Calu3 (cell line): ENCODE measurements around the gene NGEF. TPM values are rescaled to one million over a fixed set of nuclear protein-coding genes. Genes with fewer than 3 reads are reported as not detected.
"Not testable (repeated sequence)": the region's sequence is repeated elsewhere in the genome, so short reads cannot be mapped to it uniquely, and the experiment has no call there.

ENCODE experiments used
- BruUV-seq: library from RNA; stranded (reverse); fragments of 400-500 nt; replicated peaks from 2 replicates; lab custom pipeline; 2021; lab: Mats Ljungman, UMichigan
- CTCF ChIA-PET: fragments of 300-600 bp; sonication (Branson Sonifier 250); formaldehyde crosslinking; loops from one replicate; lab custom pipeline; 2022; ENCODE audit warnings: antibody characterized with exemption; lab: Charles Lee
- DNase-seq: peaks from one replicate; pipeline ENCODE4 v3.0.0; 2022
- H3K27ac Mint-ChIP-seq: one replicate; pipeline ENCODE4 v1.8.0; 2022; ENCODE audit warnings: mixed read lengths; ENCODE audit not compliant: unreplicated experiment
- H3K27me3 Mint-ChIP-seq: one replicate; pipeline ENCODE4 v1.8.0; 2022; ENCODE audit warnings: mixed read lengths; ENCODE audit not compliant: unreplicated experiment
- H3K36me3 Mint-ChIP-seq: one replicate; pipeline ENCODE4 v1.8.0; 2022; ENCODE audit warnings: mild to moderate bottlenecking, moderate library complexity, mixed read lengths; ENCODE audit not compliant: insufficient read depth, unreplicated experiment
- H3K4me1 Mint-ChIP-seq: one replicate; pipeline ENCODE4 v1.8.0; 2022; ENCODE audit warnings: mild to moderate bottlenecking, low read depth, mixed read lengths; ENCODE audit not compliant: unreplicated experiment
- H3K4me3 Mint-ChIP-seq: one replicate; pipeline ENCODE4 v1.8.0; 2022; ENCODE audit warnings: mild to moderate bottlenecking, low read depth, moderate library complexity, mixed read lengths; ENCODE audit not compliant: unreplicated experiment
- H3K9me3 Mint-ChIP-seq: one replicate; pipeline ENCODE4 v1.8.0; 2022; ENCODE audit warnings: low read depth, mixed read lengths; ENCODE audit not compliant: unreplicated experiment
- CTCF ChIP-seq: fragments of 200-600 bp; IDR thresholded peaks from one replicate; pipeline ENCODE4 v1.8.0; 2022; ENCODE audit warnings: antibody characterized with exemption; ENCODE audit not compliant: unreplicated experiment
- intact Hi-C: fragments of 100-400 bp; cut with micrococcal nuclease; formaldehyde crosslinking; loops from one replicate; pipeline ENCODE4 v1.10.0; 2022; ENCODE audit not compliant: unreplicated experiment
- total RNA-seq: library from RNA; stranded (reverse); gene quantifications from 2 replicates; pipeline ENCODE4 v1.2.3, GENCODE V29; 2022

NGEF gene
- total RNA-seq, 1 experiment from 2014 or later, result 1.7 TPM

DNA sequence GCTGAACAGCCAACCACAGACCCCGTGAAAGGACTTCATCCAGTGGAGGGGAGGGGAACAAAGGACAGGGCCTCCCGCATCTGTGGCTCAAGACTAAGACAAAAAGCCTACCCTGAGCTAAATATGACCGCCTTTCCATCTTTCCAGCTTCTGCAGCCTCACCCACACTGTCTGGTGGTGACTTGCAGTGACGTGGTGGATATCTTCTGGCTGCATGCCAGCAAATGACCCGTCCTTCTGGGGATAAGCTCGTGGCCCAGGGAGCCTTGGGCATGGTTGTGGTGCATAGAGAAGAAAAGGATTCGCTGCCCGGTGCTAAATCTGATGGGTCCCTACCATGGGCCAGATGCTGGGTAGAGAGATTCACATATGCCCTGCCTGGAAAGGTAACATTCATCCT is 8.7 kb upstream of the NGEF start:
- CTCF ChIA-PET, result interaction anchor here (0.8 kb wide), 1 partner anchor 9 kb away, joined by 4 read pairs; the partner anchor contains the start of gene NGEF
- Mint-ChIP-seq H3K27me3 (no peaks in the 10 kb centered on the region), H3K9me3 (no peaks in the 10 kb centered on the region), H3K27ac (no peak overlapping the region), H3K36me3 (peaks cover 5% of the 10 kb centered on the region), H3K4me3 (no peak overlapping the region), H3K4me1 (peaks cover 29% of the 10 kb centered on the region)
- intact Hi-C loops, result loop anchor here (10.0 kb wide), 1 partner anchor 417 kb away; no protein-coding TSS in a partner anchor
- TF ChIP-seq CTCF, result no peak
- DNase-seq, result peak; percentile 22
- BruUV-seq, result no TSS peak

DNA sequence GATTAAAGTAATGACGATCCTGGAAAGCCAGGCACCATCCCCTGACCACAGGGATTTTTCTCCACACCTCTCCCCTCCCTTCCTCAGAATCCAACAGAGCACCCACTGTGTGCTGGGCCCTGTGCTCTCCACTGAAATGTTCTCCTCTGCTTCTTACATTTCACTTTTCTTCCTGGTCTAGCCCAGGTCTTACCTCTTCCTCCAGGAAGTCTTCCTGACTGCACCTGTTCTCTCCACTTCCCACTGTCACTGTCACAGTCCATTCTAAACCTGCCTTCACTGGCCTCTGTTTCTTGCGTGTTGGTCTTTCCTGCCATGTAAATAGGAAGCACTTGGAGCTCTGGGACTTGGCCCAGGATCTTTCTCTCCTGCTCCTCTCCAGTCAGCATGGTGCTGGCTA is 7.4 kb upstream of the NGEF start:
- no peak for DNase-seq
- Mint-ChIP-seq H3K4me1 (peaks cover 17% of the 10 kb centered on the region), H3K36me3 (peaks cover 5% of the 10 kb centered on the region), H3K27ac (no peak overlapping the region), H3K27me3 (no peaks in the 10 kb centered on the region), H3K9me3 (peaks cover 1% of the 10 kb centered on the region), H3K4me3 (no peak overlapping the region)
- BruUV-seq, result no TSS peak
- CTCF ChIA-PET, result no interaction called here
- intact Hi-C loops, result loop anchor here (10.0 kb wide), 1 partner anchor 416 kb away; no protein-coding TSS in a partner anchor
- no peak for TF ChIP-seq CTCF

DNA sequence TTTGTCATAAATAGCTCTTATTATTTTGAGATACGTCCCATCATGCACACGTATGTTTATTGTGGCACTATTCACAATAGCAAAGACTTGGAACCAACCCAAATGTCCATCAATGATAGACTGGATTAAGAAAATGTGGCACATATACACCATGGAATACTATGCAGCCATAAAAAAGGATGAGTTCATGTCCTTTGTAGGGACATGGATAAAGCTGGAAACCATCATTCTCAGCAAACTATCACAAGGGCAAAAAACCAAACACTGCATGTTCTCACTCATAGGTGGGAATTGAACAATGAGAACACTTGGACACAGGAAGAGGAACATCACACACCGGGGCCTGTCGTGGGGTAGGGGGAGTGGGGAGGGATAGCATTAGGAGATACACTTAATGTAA is 6.6 kb upstream of the NGEF start:
- BruUV-seq, DNase-seq, H3K9me3 Mint-ChIP-seq, H3K27me3 Mint-ChIP-seq, H3K4me3 Mint-ChIP-seq, H3K36me3 Mint-ChIP-seq, H3K27ac Mint-ChIP-seq, CTCF ChIA-PET: not testable (repeated sequence)
- intact Hi-C loops, result loop anchor here (10.0 kb wide), 1 partner anchor 415 kb away; no protein-coding TSS in a partner anchor
- H3K4me1 Mint-ChIP-seq, result peaks cover 17% of the 10 kb centered on the region

GRCh38 chr2:233017947-233018346 is 4.9 kb upstream of the NGEF start:
- peaks cover 4% of the 10 kb centered on the region for H3K9me3 Mint-ChIP-seq
- no peak overlapping the region for H3K4me3 Mint-ChIP-seq
- H3K27ac Mint-ChIP-seq, result no peak overlapping the region
- no peak for DNase-seq
- no TSS peak for BruUV-seq
- H3K36me3 Mint-ChIP-seq, result peaks cover 5% of the 10 kb centered on the region
- intact Hi-C loops, result no loop called here
- CTCF ChIA-PET, result no interaction called here
- H3K27me3 Mint-ChIP-seq, result no peaks in the 10 kb centered on the region
- TF ChIP-seq CTCF, result no peak
- peaks cover 26% of the 10 kb centered on the region for H3K4me1 Mint-ChIP-seq

DNA sequence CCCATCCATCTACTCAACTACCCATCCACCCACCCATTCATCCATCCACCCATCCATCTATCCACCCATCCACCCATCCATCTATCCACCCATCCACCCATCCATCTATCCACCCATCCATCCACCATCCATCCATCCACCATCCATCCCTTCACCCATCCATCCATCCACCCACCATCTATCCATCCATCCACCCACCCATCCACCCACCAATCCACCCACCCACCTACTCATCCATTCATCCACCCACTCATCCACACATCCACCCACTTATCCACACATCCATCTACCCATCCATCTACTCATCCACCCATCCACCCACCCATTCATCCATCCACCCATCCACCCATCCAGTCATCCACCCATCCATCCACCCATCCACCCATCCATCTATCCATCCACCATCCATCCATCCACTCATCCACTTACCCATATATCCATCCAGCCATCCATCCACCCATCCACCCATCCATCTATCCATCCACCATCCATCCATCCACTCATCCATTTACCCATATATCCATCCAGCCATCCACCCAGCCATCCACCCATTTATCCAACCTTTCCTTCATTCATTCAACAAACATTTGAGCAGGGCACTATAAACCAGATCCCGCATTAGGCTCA is 2.1 kb upstream of the NGEF start:
- intact Hi-C loops, result no loop called here
- no peaks in the 10 kb centered on the region for H3K27me3 Mint-ChIP-seq
- H3K27ac Mint-ChIP-seq, result no peak overlapping the region
- H3K36me3 Mint-ChIP-seq, result no peaks in the 10 kb centered on the region
- CTCF ChIA-PET, result no interaction called here
- H3K4me3 Mint-ChIP-seq, result no peak overlapping the region
- no peak for DNase-seq
- TF ChIP-seq CTCF, result no peak
- no TSS peak for BruUV-seq
- peaks cover 24% of the 10 kb centered on the region for H3K4me1 Mint-ChIP-seq
- H3K9me3 Mint-ChIP-seq, result peaks cover 4% of the 10 kb centered on the region
